RWPE2 (cell line): ENCODE measurements around the gene PDE7B.

Source experiments
- ATAC-seq: fragments of 200-7000 bp; cut with Tn5 transposase; 3 replicates; pipeline ENCODE4 v1.9.1; 2021; ENCODE audit warnings: low read depth
- DNase-seq: peaks from one replicate; pipeline ENCODE4 v3.0.0-alpha.2; 2020; ENCODE audit warnings: low spot score
- H3K27ac ChIP-seq: fragments of 450-650 bp; 2 replicates; pipeline ENCODE4 v1.5.1; 2017; ENCODE audit warnings: mild to moderate bottlenecking; ENCODE audit not compliant: poor library complexity, severe bottlenecking
- H3K27me3 ChIP-seq: fragments of 250-450 bp; sonication (Bioruptor Pico); 2 replicates; pipeline ENCODE4 v1.5.1; 2021; ENCODE audit warnings: mild to moderate bottlenecking, moderate library complexity; ENCODE audit not compliant: insufficient read depth, poor library complexity, severe bottlenecking
- H3K36me3 ChIP-seq: fragments of 250-450 bp; sonication (Bioruptor Pico); 2 replicates; pipeline ENCODE4 v1.5.1; 2020; ENCODE audit warnings: low read depth, mild to moderate bottlenecking, moderate library complexity
- H3K4me1 ChIP-seq: fragments of 250-450 bp; sonication (Bioruptor Pico); 2 replicates; pipeline ENCODE4 v1.5.1; 2021; ENCODE audit warnings: mild to moderate bottlenecking, moderate library complexity; ENCODE audit not compliant: insufficient read depth, poor library complexity, severe bottlenecking
- H3K4me3 ChIP-seq: fragments of 250-450 bp; sonication (Bioruptor Pico); 2 replicates; pipeline ENCODE4 v1.5.1; 2021; ENCODE audit warnings: mild to moderate bottlenecking, moderate library complexity; ENCODE audit not compliant: severe bottlenecking
- H3K9me3 ChIP-seq: fragments of 250-450 bp; sonication (Bioruptor Pico); 2 replicates; pipeline ENCODE4 v1.5.1; 2021; ENCODE audit warnings: mild to moderate bottlenecking, moderate library complexity; ENCODE audit not compliant: severe bottlenecking
- TF ChIP-seq, protein P1 (sequence below): fragments of 450-650 bp; IDR thresholded peaks from one replicate; pipeline ENCODE4 v1.5.1; 2017; ENCODE audit warnings: mild to moderate bottlenecking, moderate library complexity; ENCODE audit not compliant: poor library complexity, severe bottlenecking

PDE7B gene

DNA sequence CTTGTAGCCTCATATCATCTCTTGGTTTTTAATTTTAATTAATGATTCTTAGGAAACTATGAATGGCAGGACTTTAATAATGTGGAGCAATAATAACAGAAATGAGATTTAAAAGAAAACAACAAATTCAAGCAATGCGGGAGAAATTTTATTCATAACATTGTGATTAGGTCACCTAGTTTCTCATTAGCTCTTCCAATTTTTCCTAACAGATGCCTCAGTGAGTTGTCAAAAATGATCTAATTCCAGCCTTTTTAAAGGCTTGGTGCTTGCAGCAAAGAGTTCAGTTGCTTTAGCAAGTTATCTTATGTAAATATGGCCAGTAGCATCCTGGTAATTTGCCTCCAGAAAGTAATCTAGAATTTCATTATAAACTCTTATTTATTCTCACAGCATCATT is 20.4 kb downstream of the PDE7B start:
- no peak for DNase-seq
- H3K4me1 ChIP-seq: peaks cover 8% of the 10 kb centered on the region

GRCh38 chr6:135875446-135875845 is 23.9 kb downstream of the PDE7B start:
- H3K4me3 ChIP-seq: no peak overlapping the region
- H3K27ac ChIP-seq: no peak overlapping the region
- H3K36me3 ChIP-seq: no peaks in the 10 kb centered on the region
- no peak for DNase-seq
- no peaks in the 10 kb centered on the region for H3K27me3 ChIP-seq
- TF ChIP-seq, protein P1, sequence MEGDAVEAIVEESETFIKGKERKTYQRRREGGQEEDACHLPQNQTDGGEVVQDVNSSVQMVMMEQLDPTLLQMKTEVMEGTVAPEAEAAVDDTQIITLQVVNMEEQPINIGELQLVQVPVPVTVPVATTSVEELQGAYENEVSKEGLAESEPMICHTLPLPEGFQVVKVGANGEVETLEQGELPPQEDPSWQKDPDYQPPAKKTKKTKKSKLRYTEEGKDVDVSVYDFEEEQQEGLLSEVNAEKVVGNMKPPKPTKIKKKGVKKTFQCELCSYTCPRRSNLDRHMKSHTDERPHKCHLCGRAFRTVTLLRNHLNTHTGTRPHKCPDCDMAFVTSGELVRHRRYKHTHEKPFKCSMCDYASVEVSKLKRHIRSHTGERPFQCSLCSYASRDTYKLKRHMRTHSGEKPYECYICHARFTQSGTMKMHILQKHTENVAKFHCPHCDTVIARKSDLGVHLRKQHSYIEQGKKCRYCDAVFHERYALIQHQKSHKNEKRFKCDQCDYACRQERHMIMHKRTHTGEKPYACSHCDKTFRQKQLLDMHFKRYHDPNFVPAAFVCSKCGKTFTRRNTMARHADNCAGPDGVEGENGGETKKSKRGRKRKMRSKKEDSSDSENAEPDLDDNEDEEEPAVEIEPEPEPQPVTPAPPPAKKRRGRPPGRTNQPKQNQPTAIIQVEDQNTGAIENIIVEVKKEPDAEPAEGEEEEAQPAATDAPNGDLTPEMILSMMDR: no peak
- peaks cover 16% of the 10 kb centered on the region for H3K4me1 ChIP-seq
- no peaks in the 10 kb centered on the region for H3K9me3 ChIP-seq
- ATAC-seq: no peak

More for the DNA sequence above, 20.4 kb downstream of the PDE7B start:
- Histone ChIP-seq H3K27ac (no peak overlapping the region), H3K27me3 (no peaks in the 10 kb centered on the region), H3K4me3 (no peak overlapping the region), H3K9me3 (no peaks in the 10 kb centered on the region), H3K36me3 (no peaks in the 10 kb centered on the region)
- ATAC-seq: no peak
- TF ChIP-seq, protein P1: no peak

- Histone ChIP-seq H3K4me3 (no peak overlapping the region), H3K36me3 (no peaks in the 10 kb centered on the region), H3K27me3 (no peaks in the 10 kb centered on the region), H3K9me3 (no peaks in the 10 kb centered on the region), H3K4me1 (peaks cover 17% of the 10 kb centered on the region), H3K27ac (no peak overlapping the region)
- DNase-seq (no peak), ATAC-seq (no peak)
- TF ChIP-seq, protein P1: no peak
Observed at GRCh38 chr6:135876058-135876457, 24.6 kb downstream of the PDE7B start.

DNA sequence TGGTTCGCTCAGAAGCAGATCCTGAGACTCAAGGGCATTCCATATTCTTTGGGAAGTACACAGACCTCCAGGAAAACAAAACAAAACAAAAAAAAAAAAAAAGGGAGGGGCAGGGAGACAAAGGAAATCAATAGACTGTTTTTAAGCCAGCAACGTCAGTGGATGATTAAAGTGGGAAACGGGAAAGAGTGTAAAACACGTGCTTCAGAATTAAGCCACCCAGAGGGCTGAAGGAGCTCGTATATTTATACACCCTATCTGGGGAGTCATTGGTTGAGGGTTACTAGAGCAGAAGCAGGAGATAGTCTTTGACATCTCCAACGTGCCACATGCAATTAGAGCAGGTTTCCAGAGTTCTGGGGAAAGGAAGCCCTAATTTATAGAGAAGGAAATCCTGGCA is 26.2 kb downstream of the PDE7B start:
- TF ChIP-seq, protein P1: no peak
- Histone ChIP-seq H3K27ac (no peak overlapping the region), H3K36me3 (no peaks in the 10 kb centered on the region), H3K4me3 (no peak overlapping the region), H3K4me1 (peaks cover 11% of the 10 kb centered on the region), H3K27me3 (no peaks in the 10 kb centered on the region), H3K9me3 (no peaks in the 10 kb centered on the region)
- ATAC-seq: no peak
- DNase-seq: no peak

DNA sequence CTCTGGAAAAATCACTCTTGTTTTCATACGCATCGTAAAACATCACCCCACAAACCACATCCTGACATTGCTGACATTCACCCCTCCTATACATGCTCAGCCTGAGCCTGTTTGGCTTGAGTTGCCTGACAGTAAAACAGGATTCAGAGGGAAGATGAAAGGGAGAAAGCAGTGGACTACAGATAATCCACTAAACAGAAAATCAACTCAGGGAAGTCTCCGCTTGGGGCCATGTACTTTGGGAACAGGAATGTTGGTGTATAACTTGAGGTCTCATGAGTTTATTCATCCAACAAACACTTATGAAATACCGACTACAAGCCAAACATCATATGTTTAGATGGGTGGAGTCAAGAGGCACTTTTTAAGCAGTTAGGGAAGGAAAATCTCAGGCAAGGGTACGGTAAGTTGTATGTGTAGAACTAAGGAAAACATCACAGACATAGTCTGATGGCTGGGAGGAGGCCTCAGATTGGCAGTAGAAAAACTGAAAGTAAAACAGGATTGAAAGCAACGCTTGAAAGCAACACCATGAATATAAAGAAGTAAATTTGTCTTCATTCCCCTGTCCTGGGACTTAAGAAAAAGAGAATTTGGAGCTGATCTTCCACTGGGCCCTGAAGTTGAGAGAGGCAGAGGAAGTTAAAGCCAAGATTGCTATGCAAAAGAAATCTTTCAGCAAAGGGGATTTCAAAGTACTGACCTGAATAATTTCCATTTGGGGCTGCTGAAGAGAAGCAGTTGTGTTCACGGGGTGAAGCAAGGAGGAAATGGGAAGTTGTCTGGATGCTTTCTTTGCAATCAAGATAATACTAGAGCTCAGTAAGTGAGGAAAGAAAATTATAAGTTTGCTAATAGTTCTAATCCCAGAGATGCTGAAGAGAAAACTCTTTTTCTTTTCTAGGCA is 28.8 kb downstream of the PDE7B start:
- ATAC-seq: peak; percentile 58; the same call in 2 of the 3 replicates
- Histone ChIP-seq H3K36me3 (no peaks in the 10 kb centered on the region), H3K9me3 (no peaks in the 10 kb centered on the region), H3K27me3 (no peaks in the 10 kb centered on the region), H3K4me3 (no peak overlapping the region), H3K27ac (no peak overlapping the region), H3K4me1 (peaks cover 11% of the 10 kb centered on the region)
- TF ChIP-seq, protein P1: no peak
- DNase-seq: no peak
